Activated CD4-positive, CD25-positive, alpha-beta regulatory T cell treated with anti-CD3 and anti-CD28 coated beads, Interleukin-2, amount 50 U/mL, for 72 hours (primary cell): ENCODE measurements around the gene KRTAP19-8.

ENCODE experiments used
- DNase-seq: peaks from one replicate; pipeline ENCODE4 v3.0.0; 2021

KRTAP19-8 gene

GRCh38 chr21:31038376-31038775 lies at the start of gene KRTAP19-8:
Gene KRTAP19-8, minus strand, starts transcription at chr21:31038476. Its CDS starts 33 bp downstream, at chr21:31038443.
- no peak for DNase-seq

- DNase-seq: no peak
Observed at GRCh38 chr21:31087639-31088473, 49.6 kb upstream of the KRTAP19-8 start.

GRCh38 chr21:31084689-31085088 lies 46.4 kb upstream of the KRTAP19-8 start:
- DNase-seq: no peak

GRCh38 chr21:31078796-31079195 lies 40.5 kb upstream of the KRTAP19-8 start:
- DNase-seq: no peak

GRCh38 chr21:31078216-31078615 lies 39.9 kb upstream of the KRTAP19-8 start:
- no peak for DNase-seq

GRCh38 chr21:31075848-31076247 lies 37.6 kb upstream of the KRTAP19-8 start:
- DNase-seq: no peak

GRCh38 chr21:31072533-31072932 lies 34.3 kb upstream of the KRTAP19-8 start:
- no peak for DNase-seq

- no peak for DNase-seq
Observed at GRCh38 chr21:31064803-31065202, 26.5 kb upstream of the KRTAP19-8 start.

GRCh38 chr21:31052489-31053142 lies 14.3 kb upstream of the KRTAP19-8 start:
- no peak for DNase-seq

GRCh38 chr21:31050577-31051157 lies 12.4 kb upstream of the KRTAP19-8 start:
- no peak for DNase-seq

GRCh38 chr21:31045841-31046240 lies 7.6 kb upstream of the KRTAP19-8 start:
- DNase-seq: no peak

- no peak for DNase-seq
Observed at GRCh38 chr21:31043471-31043870, 5.2 kb upstream of the KRTAP19-8 start.

- DNase-seq: no peak
Observed at GRCh38 chr21:31042080-31042464, 3.8 kb upstream of the KRTAP19-8 start.

- no peak for DNase-seq
Observed at GRCh38 chr21:31041295-31042079, 3.2 kb upstream of the KRTAP19-8 start.

GRCh38 chr21:31034378-31034777 lies 3.9 kb downstream of the KRTAP19-8 start:
- DNase-seq: no peak

- DNase-seq: no peak
Observed at GRCh38 chr21:31030367-31031106, 7.7 kb downstream of the KRTAP19-8 start.

- DNase-seq: no peak
Observed at GRCh38 chr21:31023680-31024079, 14.6 kb downstream of the KRTAP19-8 start.

- DNase-seq: no peak
Observed at GRCh38 chr21:31022306-31022705, 16.0 kb downstream of the KRTAP19-8 start.

- DNase-seq: no peak
Observed at GRCh38 chr21:31018232-31018631, 20.0 kb downstream of the KRTAP19-8 start.

GRCh38 chr21:31014891-31015290 lies 23.4 kb downstream of the KRTAP19-8 start:
- DNase-seq: no peak

- no peak for DNase-seq
Observed at GRCh38 chr21:31012133-31013089, 25.9 kb downstream of the KRTAP19-8 start.
